ENCODE results near the gene ATP2A1.

DNA sequence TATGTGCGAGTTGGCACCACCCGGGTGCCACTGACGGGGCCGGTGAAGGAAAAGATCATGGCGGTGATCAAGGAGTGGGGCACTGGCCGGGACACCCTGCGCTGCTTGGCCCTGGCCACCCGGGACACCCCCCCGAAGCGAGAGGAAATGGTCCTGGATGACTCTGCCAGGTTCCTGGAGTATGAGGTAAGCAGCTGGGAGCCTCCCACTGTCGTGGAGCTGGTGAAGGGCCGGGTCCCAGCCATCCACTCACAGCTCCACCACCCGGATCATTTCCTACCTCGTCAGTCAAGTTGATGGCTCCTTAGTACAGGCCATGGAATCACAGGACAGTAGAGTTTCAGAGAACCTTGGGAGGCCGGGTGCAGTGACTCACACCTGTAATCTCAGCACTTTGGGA is 20.0 kb downstream of the ATP2A1 start:
- TF ChIP-seq ZNF788 (CRISPR knock-in tag; IDR thresholded peaks at IDR 0.05; ENCODE audit: borderline replicate concordance), result no peak
- no peak for TF ChIP-seq CTCF (CRISPR knock-in tag; IDR thresholded peaks at IDR 0.05)
- TF ChIP-seq, protein P1, sequence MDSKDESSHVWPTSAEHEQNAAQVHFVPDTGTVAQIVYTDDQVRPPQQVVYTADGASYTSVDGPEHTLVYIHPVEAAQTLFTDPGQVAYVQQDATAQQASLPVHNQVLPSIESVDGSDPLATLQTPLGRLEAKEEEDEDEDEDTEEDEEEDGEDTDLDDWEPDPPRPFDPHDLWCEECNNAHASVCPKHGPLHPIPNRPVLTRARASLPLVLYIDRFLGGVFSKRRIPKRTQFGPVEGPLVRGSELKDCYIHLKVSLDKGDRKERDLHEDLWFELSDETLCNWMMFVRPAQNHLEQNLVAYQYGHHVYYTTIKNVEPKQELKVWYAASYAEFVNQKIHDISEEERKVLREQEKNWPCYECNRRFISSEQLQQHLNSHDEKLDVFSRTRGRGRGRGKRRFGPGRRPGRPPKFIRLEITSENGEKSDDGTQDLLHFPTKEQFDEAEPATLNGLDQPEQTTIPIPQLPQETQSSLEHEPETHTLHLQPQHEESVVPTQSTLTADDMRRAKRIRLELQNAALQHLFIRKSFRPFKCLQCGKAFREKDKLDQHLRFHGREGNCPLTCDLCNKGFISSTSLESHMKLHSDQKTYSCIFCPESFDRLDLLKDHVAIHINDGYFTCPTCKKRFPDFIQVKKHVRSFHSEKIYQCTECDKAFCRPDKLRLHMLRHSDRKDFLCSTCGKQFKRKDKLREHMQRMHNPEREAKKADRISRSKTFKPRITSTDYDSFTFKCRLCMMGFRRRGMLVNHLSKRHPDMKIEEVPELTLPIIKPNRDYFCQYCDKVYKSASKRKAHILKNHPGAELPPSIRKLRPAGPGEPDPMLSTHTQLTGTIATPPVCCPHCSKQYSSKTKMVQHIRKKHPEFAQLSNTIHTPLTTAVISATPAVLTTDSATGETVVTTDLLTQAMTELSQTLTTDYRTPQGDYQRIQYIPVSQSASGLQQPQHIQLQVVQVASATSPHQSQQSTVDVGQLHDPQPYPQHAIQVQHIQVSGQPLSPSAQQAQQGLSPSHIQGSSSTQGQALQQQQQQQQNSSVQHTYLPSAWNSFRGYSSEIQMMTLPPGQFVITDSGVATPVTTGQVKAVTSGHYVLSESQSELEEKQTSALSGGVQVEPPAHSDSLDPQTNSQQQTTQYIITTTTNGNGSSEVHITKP (CRISPR knock-in tag; IDR thresholded peaks at IDR 0.05; ENCODE audit: low read depth), result no peak
- TF ChIP-seq, protein P2, sequence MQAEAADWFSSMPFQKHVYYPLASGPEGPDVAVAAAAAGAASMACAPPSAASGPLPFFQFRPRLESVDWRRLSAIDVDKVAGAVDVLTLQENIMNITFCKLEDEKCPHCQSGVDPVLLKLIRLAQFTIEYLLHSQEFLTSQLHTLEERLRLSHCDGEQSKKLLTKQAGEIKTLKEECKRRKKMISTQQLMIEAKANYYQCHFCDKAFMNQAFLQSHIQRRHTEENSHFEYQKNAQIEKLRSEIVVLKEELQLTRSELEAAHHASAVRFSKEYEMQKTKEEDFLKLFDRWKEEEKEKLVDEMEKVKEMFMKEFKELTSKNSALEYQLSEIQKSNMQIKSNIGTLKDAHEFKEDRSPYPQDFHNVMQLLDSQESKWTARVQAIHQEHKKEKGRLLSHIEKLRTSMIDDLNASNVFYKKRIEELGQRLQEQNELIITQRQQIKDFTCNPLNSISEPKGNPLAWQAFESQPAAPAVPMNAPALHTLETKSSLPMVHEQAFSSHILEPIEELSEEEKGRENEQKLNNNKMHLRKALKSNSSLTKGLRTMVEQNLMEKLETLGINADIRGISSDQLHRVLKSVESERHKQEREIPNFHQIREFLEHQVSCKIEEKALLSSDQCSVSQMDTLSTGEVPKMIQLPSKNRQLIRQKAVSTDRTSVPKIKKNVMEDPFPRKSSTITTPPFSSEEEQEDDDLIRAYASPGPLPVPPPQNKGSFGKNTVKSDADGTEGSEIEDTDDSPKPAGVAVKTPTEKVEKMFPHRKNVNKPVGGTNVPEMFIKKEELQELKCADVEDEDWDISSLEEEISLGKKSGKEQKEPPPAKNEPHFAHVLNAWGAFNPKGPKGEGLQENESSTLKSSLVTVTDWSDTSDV (CRISPR knock-in tag; IDR thresholded peaks at IDR 0.05), result no peak
- TF ChIP-seq JUN (CRISPR knock-in tag; IDR thresholded peaks at IDR 0.05), result no peak
- TF ChIP-seq TAF1 (CRISPR knock-in tag; IDR thresholded peaks at IDR 0.05), result no peak
- no peak for TF ChIP-seq HNF4G (IDR thresholded peaks at IDR 0.05; ENCODE audit: borderline replicate concordance, low read depth, low read length)
- no peak for TF ChIP-seq HNF4G (CRISPR knock-in tag; IDR thresholded peaks at IDR 0.05; ENCODE audit: borderline replicate concordance, low read depth)
- no peak for TF ChIP-seq POLR2A (IDR thresholded peaks at IDR 0.05; ENCODE audit: insufficient read depth in 1 of 2, low read depth in 2 of 2, low read length in 2 of 2)
- TF ChIP-seq ESRRA (CRISPR knock-in tag; IDR thresholded peaks at IDR 0.05; ENCODE audit: low read depth), result no peak
- TF ChIP-seq MZF1 (CRISPR knock-in tag; IDR thresholded peaks at IDR 0.05; ENCODE audit: borderline replicate concordance), result no peak

Data from HepG2 (cell line).